Amniotic stem cell (primary cell): ENCODE results near the gene ACY1.
"Not testable (repeated sequence)": the region's sequence is repeated elsewhere in the genome, so short reads cannot be mapped to it uniquely, and the experiment has no call there.

ENCODE experiments used
- DNase-seq: peaks from one replicate; lab custom pipeline; 2025; lab: John Stamatoyannopoulos, UW

ACY1 gene

GRCh38 chr3:52024765-52025452, 41.6 kb downstream of the ACY1 start:
- no peak for DNase-seq

GRCh38 chr3:52025453-52025852, 42.1 kb downstream of the ACY1 start:
- DNase-seq = no peak

GRCh38 chr3:52026041-52026440, 42.7 kb downstream of the ACY1 start:
- DNase-seq = no peak

GRCh38 chr3:52028572-52028971, 45.2 kb downstream of the ACY1 start:
- DNase-seq = no peak

GRCh38 chr3:52029053-52029452, 45.7 kb downstream of the ACY1 start:
- no peak for DNase-seq

GRCh38 chr3:52029535-52029934, 46.2 kb downstream of the ACY1 start:
- no peak for DNase-seq

GRCh38 chr3:52030714-52031310, 47.5 kb downstream of the ACY1 start:
- no peak for DNase-seq

GRCh38 chr3:52031896-52032295, 48.6 kb downstream of the ACY1 start:
- no peak for DNase-seq

- DNase-seq = no peak
These were observed 49.5 kb downstream of the ACY1 start for GRCh38 chr3:52032702-52033408.

- not testable (repeated sequence) for DNase-seq
These were observed 50.4 kb downstream of the ACY1 start for GRCh38 chr3:52033748-52034147.

- DNase-seq = no peak
These were observed 50.9 kb downstream of the ACY1 start for GRCh38 chr3:52034212-52034611.

- no peak for DNase-seq
These were observed 51.3 kb downstream of the ACY1 start for GRCh38 chr3:52034651-52035050.

GRCh38 chr3:52036222-52036694, 52.9 kb downstream of the ACY1 start:
- no peak for DNase-seq

- no peak for DNase-seq
These were observed 53.5 kb downstream of the ACY1 start for GRCh38 chr3:52036829-52037228.

- no peak for DNase-seq
These were observed 54.0 kb downstream of the ACY1 start for GRCh38 chr3:52037291-52037690.

GRCh38 chr3:52038227-52038626, 54.9 kb downstream of the ACY1 start:
- DNase-seq = no peak
